NCI-H128 (cell line): ENCODE data around the gene SLC36A2.

Source experiments
- DNase-seq: peaks from one replicate; lab custom pipeline; 2025; ENCODE audit not compliant: unreplicated experiment; lab: John Stamatoyannopoulos, UW

SLC36A2 gene

DNA sequence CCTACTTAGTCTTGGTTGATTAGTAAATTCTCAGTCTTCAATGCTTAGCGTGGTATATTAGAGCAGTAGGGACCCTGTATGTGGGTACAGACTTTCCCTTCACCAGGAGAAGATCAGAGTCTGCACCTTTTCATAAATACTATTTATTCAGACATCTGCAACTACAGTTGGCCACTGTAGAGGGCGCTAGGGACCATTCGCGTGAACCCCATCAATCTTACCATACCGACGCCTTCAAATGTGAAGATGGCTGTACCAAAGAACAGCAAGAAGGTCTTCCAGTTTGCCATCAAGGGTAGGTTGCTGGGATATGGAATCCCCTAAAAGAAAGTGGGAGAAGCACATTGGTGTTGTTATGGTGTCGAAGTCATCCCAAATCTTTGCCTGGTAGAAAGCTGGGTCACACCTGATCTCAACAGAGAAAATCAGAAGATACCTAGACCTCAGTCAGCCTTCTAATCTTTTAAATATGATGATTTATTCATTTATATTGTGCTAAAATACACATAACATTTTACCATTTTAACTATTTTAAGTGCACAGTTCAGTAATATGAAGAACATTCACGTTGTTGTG, 62.9 kb downstream of the SLC36A2 start:
- no peak for DNase-seq

DNA sequence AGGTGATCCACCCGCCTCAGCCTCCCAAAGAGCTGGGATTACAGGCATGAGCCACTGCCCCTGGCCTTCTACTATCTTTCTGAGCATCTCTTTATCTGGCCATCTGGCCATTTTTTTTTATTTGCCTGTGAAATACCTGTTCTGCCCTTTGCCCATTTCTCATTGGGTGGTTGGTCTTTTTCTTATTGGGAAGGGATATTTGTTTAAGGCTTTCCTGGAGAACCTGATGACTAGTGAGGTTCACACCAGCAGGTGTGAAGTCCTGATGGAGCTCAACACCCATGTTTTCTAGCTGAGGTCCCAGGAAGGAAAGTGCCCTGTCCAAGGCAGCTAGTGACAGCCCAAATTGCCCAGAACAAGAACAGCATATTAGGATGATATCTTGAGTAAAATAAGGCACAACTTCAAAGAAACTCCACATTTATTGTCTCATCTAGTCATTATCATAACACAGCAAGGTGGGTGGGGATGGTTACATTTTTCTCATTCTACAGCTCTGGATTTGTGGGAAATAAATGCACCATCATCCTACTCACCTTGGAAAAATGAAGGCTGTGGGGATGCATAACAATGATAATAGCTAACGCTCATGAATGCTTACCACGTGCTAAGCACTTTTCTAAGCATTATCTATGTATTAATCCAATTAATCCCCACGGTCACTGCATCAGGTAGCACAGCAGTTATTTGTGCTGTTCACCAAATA, 64.1 kb downstream of the SLC36A2 start:
- no peak for DNase-seq

DNA sequence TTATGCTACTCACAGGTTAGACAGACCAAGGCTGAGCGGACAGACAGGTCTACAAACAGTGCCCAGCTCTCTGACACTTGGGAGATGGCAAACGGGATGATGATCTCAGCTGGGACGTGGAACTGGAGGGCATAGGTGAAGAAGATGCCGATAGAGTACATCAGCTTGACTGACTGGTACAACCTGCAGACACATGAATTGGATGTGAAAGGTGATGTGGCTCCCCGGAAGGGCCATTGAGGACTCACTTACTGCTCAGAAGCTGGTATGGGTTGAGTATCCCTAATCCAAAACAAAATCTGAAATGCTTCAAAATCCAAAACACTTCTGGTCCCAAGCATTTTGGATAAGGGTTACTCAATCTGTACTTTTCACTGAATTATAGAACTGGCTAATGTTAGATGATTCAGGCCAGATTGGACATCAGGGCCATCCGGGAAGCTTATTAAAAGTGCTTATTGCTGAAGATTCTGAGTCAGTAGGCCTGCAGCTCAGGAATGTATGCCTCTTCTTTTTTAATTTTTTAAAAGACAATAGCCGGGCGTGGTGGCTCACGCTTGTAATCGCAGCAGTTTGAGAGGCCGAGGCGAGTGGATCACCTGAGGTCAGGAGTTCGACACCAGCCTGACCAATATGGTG, 66.2 kb downstream of the SLC36A2 start:
- DNase-seq, result no peak

GRCh38 chr5:151280443-151280842, 66.9 kb downstream of the SLC36A2 start:
- no peak for DNase-seq

DNA sequence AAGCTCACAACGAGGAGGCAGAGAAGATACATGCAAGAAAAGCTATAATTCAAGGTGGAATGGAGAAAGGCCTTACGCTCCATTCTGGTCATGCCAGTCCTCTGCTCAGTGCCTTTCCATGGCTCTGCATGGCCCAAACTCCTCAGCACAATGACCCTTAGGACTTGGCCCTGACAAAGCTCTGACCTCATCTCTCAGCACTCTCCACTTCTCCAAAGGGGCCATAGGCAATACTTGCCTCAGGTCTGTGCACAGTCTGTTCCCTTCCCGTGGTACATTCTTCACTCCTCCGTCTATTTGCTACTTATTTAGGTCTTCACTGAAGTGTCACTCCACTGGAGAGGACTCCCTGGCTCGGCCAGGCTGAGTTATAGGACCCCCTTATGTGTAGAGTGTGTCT, 68.5 kb downstream of the SLC36A2 start:
- no peak for DNase-seq

- no peak for DNase-seq
These were observed 71.6 kb downstream of the SLC36A2 start for GRCh38 chr5:151275803-151276202.

DNA sequence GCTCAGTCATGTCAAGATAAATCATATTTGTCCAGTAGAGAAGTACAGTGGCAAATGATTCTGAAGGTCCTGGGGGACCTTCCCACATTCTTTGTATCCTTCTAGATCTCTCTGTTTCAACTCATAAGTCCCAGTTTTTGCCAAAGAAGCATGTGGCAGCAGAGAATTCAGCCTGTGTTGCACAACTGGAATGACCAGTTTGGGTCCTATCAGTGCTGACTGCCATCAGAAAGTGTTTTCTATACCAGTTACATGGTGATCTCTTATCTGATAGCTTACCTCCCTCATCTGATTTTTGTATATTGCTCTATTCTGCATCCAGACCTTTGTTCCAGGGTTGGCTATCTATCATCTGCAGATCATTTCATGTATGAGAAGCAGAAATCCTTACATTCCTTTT, 72.7 kb downstream of the SLC36A2 start:
- DNase-seq, result no peak

DNA sequence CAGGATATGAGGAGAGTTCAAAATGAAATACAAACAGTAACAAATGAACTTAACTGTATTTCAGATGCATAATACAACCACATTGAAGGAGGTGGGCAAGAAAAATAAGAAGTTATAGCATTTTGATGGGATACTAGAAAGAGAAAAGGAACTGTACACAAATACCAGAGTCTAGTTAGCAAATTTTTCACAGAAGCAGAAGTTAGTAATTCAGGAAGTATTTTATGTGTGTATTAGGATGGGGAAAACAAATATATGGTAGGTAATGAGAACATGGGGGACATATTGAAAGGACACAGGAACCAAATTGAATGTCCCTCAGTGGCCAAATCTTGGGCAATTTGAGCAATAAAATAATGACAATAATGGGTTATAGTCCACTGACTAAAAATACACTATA, 76.0 kb downstream of the SLC36A2 start:
- no peak for DNase-seq

- DNase-seq, result no peak
These were observed 76.8 kb downstream of the SLC36A2 start for GRCh38 chr5:151270599-151270998.

GRCh38 chr5:151267491-151268260, 79.7 kb downstream of the SLC36A2 start:
- DNase-seq, result no peak
